Choroid plexus epithelial cell (primary cell): ENCODE measurements around the gene MTFMT.
A peak's percentile ranks its signal among the peaks of the same experiment; 100 is the strongest.

ENCODE experiments used
- DNase-seq: peaks from one replicate; pipeline ENCODE4 v3.0.0-alpha.2; 2010; ENCODE audit warnings: low read depth
- H3K4me3 ChIP-seq: 2 replicates; pipeline ENCODE4 v1.5.1; 2011; ENCODE audit warnings: low read depth, mild to moderate bottlenecking, control low read depth, low read length, moderate library complexity
- TF ChIP-seq, protein P1 (sequence below): conservative IDR thresholded peaks from 2 replicates; pipeline ENCODE4 v1.5.1; 2011; ENCODE audit warnings: low read depth, mild to moderate bottlenecking, control low read depth, inconsistent platforms, low read length, moderate library complexity

The MTFMT gene

DNA sequence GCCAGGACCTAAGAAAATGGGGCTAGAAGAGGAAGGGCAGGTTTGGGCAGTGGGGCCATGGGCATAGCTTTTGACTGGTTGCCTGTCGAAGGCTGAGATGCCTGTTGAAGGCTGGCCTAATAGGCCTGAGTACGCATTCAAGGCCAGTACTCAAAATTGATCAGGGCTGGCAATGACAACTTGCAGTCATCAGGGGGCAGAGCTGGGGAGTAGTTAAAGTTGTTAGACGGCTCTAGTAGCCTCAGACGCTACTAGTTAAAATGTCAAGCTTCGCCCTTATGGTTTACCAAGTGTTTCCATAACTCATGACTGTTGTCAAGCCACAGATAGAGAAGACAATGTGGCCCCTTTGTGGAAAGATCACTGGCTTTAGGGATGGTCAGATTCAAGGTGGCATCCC lies 68.4 kb downstream of the MTFMT start:
- DNase-seq = no peak
- no peak overlapping the region for H3K4me3 ChIP-seq
- TF ChIP-seq, protein P1, sequence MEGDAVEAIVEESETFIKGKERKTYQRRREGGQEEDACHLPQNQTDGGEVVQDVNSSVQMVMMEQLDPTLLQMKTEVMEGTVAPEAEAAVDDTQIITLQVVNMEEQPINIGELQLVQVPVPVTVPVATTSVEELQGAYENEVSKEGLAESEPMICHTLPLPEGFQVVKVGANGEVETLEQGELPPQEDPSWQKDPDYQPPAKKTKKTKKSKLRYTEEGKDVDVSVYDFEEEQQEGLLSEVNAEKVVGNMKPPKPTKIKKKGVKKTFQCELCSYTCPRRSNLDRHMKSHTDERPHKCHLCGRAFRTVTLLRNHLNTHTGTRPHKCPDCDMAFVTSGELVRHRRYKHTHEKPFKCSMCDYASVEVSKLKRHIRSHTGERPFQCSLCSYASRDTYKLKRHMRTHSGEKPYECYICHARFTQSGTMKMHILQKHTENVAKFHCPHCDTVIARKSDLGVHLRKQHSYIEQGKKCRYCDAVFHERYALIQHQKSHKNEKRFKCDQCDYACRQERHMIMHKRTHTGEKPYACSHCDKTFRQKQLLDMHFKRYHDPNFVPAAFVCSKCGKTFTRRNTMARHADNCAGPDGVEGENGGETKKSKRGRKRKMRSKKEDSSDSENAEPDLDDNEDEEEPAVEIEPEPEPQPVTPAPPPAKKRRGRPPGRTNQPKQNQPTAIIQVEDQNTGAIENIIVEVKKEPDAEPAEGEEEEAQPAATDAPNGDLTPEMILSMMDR = peak; percentile 9

DNA sequence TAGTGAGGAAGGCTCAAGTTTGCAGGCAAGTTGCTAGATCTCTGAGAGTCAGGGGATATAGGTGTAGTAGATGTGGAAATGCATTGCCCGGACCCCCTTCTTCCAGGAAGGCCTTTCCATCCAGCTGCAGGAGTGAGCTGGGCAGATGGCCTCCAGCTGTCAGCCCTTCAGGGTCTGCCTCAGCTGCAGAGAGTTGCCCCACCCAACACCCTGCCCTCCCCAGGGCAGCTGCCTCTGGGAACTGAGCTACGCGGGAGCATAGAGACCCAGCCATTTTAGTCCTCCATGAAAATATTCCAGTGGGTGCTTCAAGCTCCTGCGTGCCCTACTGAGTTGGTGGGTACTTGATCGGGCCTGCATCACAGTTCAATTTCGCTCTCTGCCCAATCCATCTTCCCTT lies 69.3 kb downstream of the MTFMT start:
- H3K4me3 ChIP-seq = no peak overlapping the region
- no peak for DNase-seq
- TF ChIP-seq, protein P1 = no peak

DNA sequence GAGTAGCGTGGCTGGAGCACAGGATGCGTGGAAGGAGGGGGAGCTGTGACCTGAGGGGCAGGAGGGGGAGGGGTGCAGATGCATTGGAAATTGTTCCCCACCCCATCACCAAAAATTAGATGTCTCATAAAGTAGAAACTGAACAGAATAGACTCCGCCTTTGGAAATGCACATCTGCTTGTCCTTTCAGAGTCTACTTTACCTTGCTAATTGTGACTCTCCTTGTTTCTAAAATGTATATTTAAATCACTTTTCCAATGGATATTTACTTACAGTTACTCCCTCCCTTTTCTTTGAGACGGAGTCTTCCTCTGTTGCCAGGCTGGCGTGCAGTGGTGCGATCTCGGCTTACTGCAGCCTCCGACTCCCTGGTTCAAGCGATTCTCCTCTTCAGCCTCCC lies 70.3 kb downstream of the MTFMT start:
- TF ChIP-seq, protein P1 = no peak
- no peak overlapping the region for H3K4me3 ChIP-seq
- DNase-seq = no peak

DNA sequence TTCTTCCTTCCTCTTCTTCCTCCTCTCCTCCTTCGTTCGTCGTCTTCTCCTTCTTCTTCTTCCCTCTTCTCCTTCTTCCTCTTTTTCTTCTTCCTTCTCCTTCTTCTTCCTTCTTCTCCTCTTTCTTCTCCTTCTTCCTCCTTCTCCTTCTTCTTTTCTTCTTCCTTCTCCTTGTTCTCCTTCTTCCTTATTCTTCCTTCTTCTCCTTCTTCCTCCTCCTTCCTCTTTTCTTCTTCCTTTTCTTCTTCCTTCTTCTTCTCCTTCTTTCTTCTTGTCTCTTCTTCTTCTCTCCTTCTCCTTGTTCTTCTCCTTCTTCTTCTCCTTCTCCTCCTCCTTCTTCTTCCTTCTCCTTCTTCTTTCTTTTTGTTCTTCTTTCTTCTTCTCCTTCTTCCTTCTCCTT lies 75.0 kb downstream of the MTFMT start:
- no peak for DNase-seq
- TF ChIP-seq, protein P1 = no peak
- no peak overlapping the region for H3K4me3 ChIP-seq

DNA sequence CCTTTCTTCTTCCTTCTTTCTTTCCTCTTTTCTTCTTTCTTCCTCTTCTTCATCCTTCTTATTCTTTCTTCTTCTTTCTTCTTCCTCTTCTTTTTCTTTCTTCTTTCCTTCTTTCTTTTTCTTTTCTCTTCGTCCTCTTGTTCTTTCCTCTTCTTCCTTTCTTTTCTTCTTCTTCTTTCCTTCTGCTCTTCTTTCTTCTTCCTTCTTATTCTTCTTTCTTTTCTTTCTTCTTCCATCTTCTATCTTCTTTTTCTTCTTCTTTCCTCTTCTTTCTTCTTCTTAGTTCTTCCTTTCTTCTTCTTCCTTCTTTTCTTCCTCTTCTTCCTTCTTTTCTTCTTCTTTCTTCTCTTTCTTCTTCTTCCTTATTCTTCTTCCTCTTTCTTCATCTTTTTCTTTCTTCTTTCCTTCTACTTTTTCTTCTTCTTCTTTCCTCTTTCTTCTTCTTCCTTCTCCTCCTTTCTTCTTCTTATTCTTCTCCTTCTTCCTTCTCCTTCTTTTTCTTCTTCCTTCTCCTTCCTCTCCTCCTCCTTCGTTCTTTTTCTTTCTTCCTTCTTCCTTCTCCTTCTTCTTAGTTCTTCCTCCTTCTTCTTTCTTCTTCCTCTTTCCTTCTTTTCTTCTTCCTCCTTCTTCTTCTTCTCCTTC lies 77.5 kb downstream of the MTFMT start:
- TF ChIP-seq, protein P1 = no peak
- no peak overlapping the region for H3K4me3 ChIP-seq
- DNase-seq = no peak
